GM23248 (cell line): ENCODE results near the gene MYO1D. TPM values are rescaled to one million over a fixed set of nuclear protein-coding genes. Genes with fewer than 3 reads are reported as not detected.

Experiments used
- DNase-seq: peaks from one replicate; pipeline ENCODE4 v3.0.0-alpha.2; 2015
- H2AFZ ChIP-seq: fragments of 200-600 bp; sonication (generic); 2 replicates; pipeline ENCODE4 v1.6.1; 2016; ENCODE audit warnings: antibody characterized with exemption
- H3F3A ChIP-seq: fragments of 200-600 bp; sonication (generic); 2 replicates; pipeline ENCODE4 v1.6.1; 2016; ENCODE audit warnings: mild to moderate bottlenecking, antibody characterized with exemption, mixed run types; ENCODE audit not compliant: insufficient read depth
- H3K27ac ChIP-seq: fragments of 200-600 bp; sonication (generic); 2 replicates; pipeline ENCODE4 v1.5.1; 2016; ENCODE audit warnings: mild to moderate bottlenecking
- H3K27me3 ChIP-seq: fragments of 200-600 bp; sonication (generic); replicated peaks from 2 replicates; pipeline ENCODE4 v1.6.1; 2016; ENCODE audit warnings: mild to moderate bottlenecking; ENCODE audit not compliant: insufficient read depth
- H3K36me3 ChIP-seq: fragments of 200-600 bp; sonication (generic); 2 replicates; pipeline ENCODE4 v1.6.1; 2016; ENCODE audit warnings: low read depth, mild to moderate bottlenecking
- H3K4me1 ChIP-seq: fragments of 200-600 bp; sonication (generic); 2 replicates; pipeline ENCODE4 v1.6.1; 2016; ENCODE audit warnings: mild to moderate bottlenecking; ENCODE audit not compliant: insufficient read depth
- H3K4me2 ChIP-seq: fragments of 200-600 bp; sonication (generic); one replicate; pipeline ENCODE4 v1.6.1; 2016; ENCODE audit warnings: mild to moderate bottlenecking; ENCODE audit not compliant: unreplicated experiment
- H3K4me3 ChIP-seq: fragments of 200-600 bp; sonication (generic); 2 replicates; pipeline ENCODE4 v1.5.1; 2016; ENCODE audit warnings: mild to moderate bottlenecking
- H3K79me2 ChIP-seq: fragments of 200-600 bp; sonication (generic); 2 replicates; pipeline ENCODE4 v1.6.1; 2016; ENCODE audit warnings: mild to moderate bottlenecking; ENCODE audit not compliant: insufficient read depth
- H3K9ac ChIP-seq: fragments of 200-600 bp; sonication (generic); 2 replicates; pipeline ENCODE4 v1.6.1; 2016; ENCODE audit warnings: mild to moderate bottlenecking
- H3K9me2 ChIP-seq: fragments of 200-600 bp; sonication (generic); 2 replicates; pipeline ENCODE4 v1.6.1; 2016; ENCODE audit warnings: mixed run types, mild to moderate bottlenecking, moderate library complexity; ENCODE audit not compliant: insufficient read depth
- H3K9me3 ChIP-seq: fragments of 200-600 bp; sonication (generic); one replicate; pipeline ENCODE4 v1.6.1; 2017; ENCODE audit warnings: low read depth
- H4K20me1 ChIP-seq: fragments of 200-600 bp; sonication (generic); 2 replicates; pipeline ENCODE4 v1.6.0; 2016; ENCODE audit not compliant: insufficient read depth
- EZH2 ChIP-seq: fragments of 200-600 bp; sonication (generic); IDR thresholded peaks from 2 replicates; pipeline ENCODE4 v1.6.1; 2018; ENCODE audit warnings: antibody characterized with exemption, mild to moderate bottlenecking; ENCODE audit not compliant: insufficient read depth, poor library complexity, severe bottlenecking
- EZH2phosphoT487 ChIP-seq: fragments of 200-600 bp; sonication (generic); IDR thresholded peaks from 2 replicates; pipeline ENCODE4 v1.6.1; 2018; ENCODE audit warnings: antibody characterized with exemption, moderate library complexity, mild to moderate bottlenecking, low read depth; ENCODE audit not compliant: insufficient read depth
- WGBS, 2 experiments: methylation state at CpG; one replicate each; pipeline ENCODE4 v1.1.6; 2015 to 2017; ENCODE audit warnings: low lambda C conversion rate in 2 of 2, low coverage in 1 of 2; ENCODE audit errors: missing lambda C conversion rate in 2 of 2; 5-methylcytosine and 5-hydroxymethylcytosine counted together
- in situ Hi-C: fragments of 300-500 bp; cut with MboI; formaldehyde crosslinking; loops from 2 replicates; pipeline ENCODE4 v1.15.0; 2020
- polyA plus RNA-seq: library from polyadenylated mRNA; unstranded; fragments of >200 nt; fragmentation: Nextera tagmentation; extraction: Ambion mirVana; gene quantifications from 2 replicates; pipeline ENCODE4 v1.2.1, GENCODE V29; 2016
- total RNA-seq: library from RNA; depleted of rRNA; stranded (reverse); fragments of >200 nt; shearing (Covaris generic); gene quantifications from 2 replicates; pipeline ENCODE4 v1.2.3, GENCODE V29; 2014

MYO1D gene
- total and polyA plus RNA-seq, 2 experiments from 2014 or later, result 54.1 to 99.5 TPM

- 63 to 73% methylated on average over 2 of the region's 2 CpGs for WGBS, 2 experiments
- Histone ChIP-seq H3K27me3 (no peaks in the 10 kb centered on the region), H2AFZ (no peak overlapping the region), H3K4me1 (no peaks in the 10 kb centered on the region), H3K27ac (no peak overlapping the region), H3K4me2 (no peak overlapping the region), H3K36me3 (no peaks in the 10 kb centered on the region), H3K9ac (no peak overlapping the region), H3K9me3 (no peaks in the 10 kb centered on the region), H3F3A (peaks cover 2% of the 10 kb centered on the region; the same call in 1 of the 2 replicates), H4K20me1 (no peaks in the 10 kb centered on the region), H3K4me3 (no peak overlapping the region), H3K79me2 (no peaks in the 10 kb centered on the region), H3K9me2 (no peaks in the 10 kb centered on the region)
- no peak for TF ChIP-seq EZH2phosphoT487
- TF ChIP-seq EZH2, result no peak
- in situ Hi-C loops, result no loop called here
- DNase-seq, result no peak
These were observed 184.7 kb downstream of the MYO1D start for GRCh38 chr17:32692179-32692578.

- H3K36me3 ChIP-seq, result no peaks in the 10 kb centered on the region
- H3K4me1 ChIP-seq, result no peaks in the 10 kb centered on the region
- no peaks in the 10 kb centered on the region for H4K20me1 ChIP-seq
- TF ChIP-seq EZH2 (no peak), EZH2phosphoT487 (no peak)
- H3K4me2 ChIP-seq, result no peak overlapping the region
- WGBS, 2 experiments, result 92% methylated on average over 7 of the region's 7 CpGs
- H3K4me3 ChIP-seq, result no peak overlapping the region
- DNase-seq, result no peak
- H2AFZ ChIP-seq, result no peak overlapping the region
- H3K9me3 ChIP-seq, result no peaks in the 10 kb centered on the region
- no peaks in the 10 kb centered on the region for H3K27me3 ChIP-seq
- H3K9me2 ChIP-seq, result no peaks in the 10 kb centered on the region
- no peak overlapping the region for H3K27ac ChIP-seq
- no peak overlapping the region for H3K9ac ChIP-seq
- in situ Hi-C loops, result no loop called here
- H3F3A ChIP-seq, result peaks cover 2% of the 10 kb centered on the region; the same call in 1 of the 2 replicates
- H3K79me2 ChIP-seq, result no peaks in the 10 kb centered on the region
These were observed 187.6 kb downstream of the MYO1D start for GRCh38 chr17:32689348-32689747.

GRCh38 chr17:32688221-32688620, 188.7 kb downstream of the MYO1D start:
- no peaks in the 10 kb centered on the region for H3F3A ChIP-seq
- H3K4me2 ChIP-seq, result no peak overlapping the region
- no peaks in the 10 kb centered on the region for H3K27me3 ChIP-seq
- H3K9me2 ChIP-seq, result no peaks in the 10 kb centered on the region
- H3K4me3 ChIP-seq, result no peak overlapping the region
- no peaks in the 10 kb centered on the region for H3K4me1 ChIP-seq
- no peaks in the 10 kb centered on the region for H3K79me2 ChIP-seq
- no peak for DNase-seq
- TF ChIP-seq EZH2 (no peak), EZH2phosphoT487 (no peak)
- H3K27ac ChIP-seq, result no peak overlapping the region
- H2AFZ ChIP-seq, result no peak overlapping the region
- no peaks in the 10 kb centered on the region for H3K9me3 ChIP-seq
- in situ Hi-C loops, result no loop called here
- H3K36me3 ChIP-seq, result no peaks in the 10 kb centered on the region
- H3K9ac ChIP-seq, result no peak overlapping the region
- 68 to 70% methylated on average over 4 of the region's 4 CpGs for WGBS, 2 experiments
- no peaks in the 10 kb centered on the region for H4K20me1 ChIP-seq

- WGBS, 2 experiments, result 96 to 97% methylated on average over 12 to 16 of the region's 16 CpGs
- H3K4me2 ChIP-seq, result no peak overlapping the region
- TF ChIP-seq EZH2 (no peak), EZH2phosphoT487 (no peak)
- no peak overlapping the region for H2AFZ ChIP-seq
- H3K27me3 ChIP-seq, result no peaks in the 10 kb centered on the region
- no peak overlapping the region for H3K9ac ChIP-seq
- in situ Hi-C loops, result no loop called here
- DNase-seq, result no peak
- no peaks in the 10 kb centered on the region for H3K9me2 ChIP-seq
- H3F3A ChIP-seq, result no peaks in the 10 kb centered on the region
- H3K79me2 ChIP-seq, result no peaks in the 10 kb centered on the region
- H3K27ac ChIP-seq, result no peak overlapping the region
- no peaks in the 10 kb centered on the region for H3K9me3 ChIP-seq
- H3K4me1 ChIP-seq, result no peaks in the 10 kb centered on the region
- H3K36me3 ChIP-seq, result no peaks in the 10 kb centered on the region
- H3K4me3 ChIP-seq, result no peak overlapping the region
- H4K20me1 ChIP-seq, result no peaks in the 10 kb centered on the region
These were observed 192.6 kb downstream of the MYO1D start for GRCh38 chr17:32684087-32684958.
